HG03354 (cell line): ENCODE measurements around the gene BAHCC1.
A peak's percentile ranks its signal among the peaks of the same experiment; 100 is the strongest.
"Not testable (repeated sequence)": the region's sequence is repeated elsewhere in the genome, so short reads cannot be mapped to it uniquely, and the experiment has no call there.

Experiments used
- ATAC-seq: cut with Tn5 transposase; IDR thresholded peaks from one replicate; pipeline ENCODE4 v1.9.1; 2021; ENCODE audit warnings: mild to moderate bottlenecking; ENCODE audit not compliant: unreplicated experiment, poor library complexity, severe bottlenecking

Gene BAHCC1

GRCh38 chr17:81394921-81395599, at the start of gene BAHCC1:
TSS of gene BAHCC1 (plus strand) at chr17:81395457. CDS start at chr17:81399740, 4,283 bp downstream.
- no peak for ATAC-seq

- peak; percentile 78 for ATAC-seq
Observed at GRCh38 chr17:81346090-81346907, 49.0 kb upstream of the BAHCC1 start.

- no peak for ATAC-seq
Observed at GRCh38 chr17:81346908-81347349, 48.3 kb upstream of the BAHCC1 start.

GRCh38 chr17:81347437-81347836, 47.8 kb upstream of the BAHCC1 start:
- no peak for ATAC-seq

GRCh38 chr17:81348097-81349055, 46.9 kb upstream of the BAHCC1 start:
- ATAC-seq: no peak

GRCh38 chr17:81349397-81350319, 45.6 kb upstream of the BAHCC1 start:
- ATAC-seq: no peak

- no peak for ATAC-seq
Observed at GRCh38 chr17:81350320-81350890, 44.9 kb upstream of the BAHCC1 start.

- not testable (repeated sequence) for ATAC-seq
Observed at GRCh38 chr17:81351329-81352052, 43.8 kb upstream of the BAHCC1 start.

- ATAC-seq: not testable (repeated sequence)
Observed at GRCh38 chr17:81352056-81352455, 43.2 kb upstream of the BAHCC1 start.

GRCh38 chr17:81354252-81354953, 40.9 kb upstream of the BAHCC1 start:
- no peak for ATAC-seq

GRCh38 chr17:81354954-81355347, 40.3 kb upstream of the BAHCC1 start:
- no peak for ATAC-seq

- ATAC-seq: no peak
Observed at GRCh38 chr17:81359218-81359617, 36.0 kb upstream of the BAHCC1 start.

GRCh38 chr17:81362001-81362400, 33.3 kb upstream of the BAHCC1 start:
- ATAC-seq: not testable (repeated sequence)

GRCh38 chr17:81364278-81365147, 30.7 kb upstream of the BAHCC1 start:
- no peak for ATAC-seq

- no peak for ATAC-seq
Observed at GRCh38 chr17:81365148-81365600, 30.1 kb upstream of the BAHCC1 start.
